PC-3 (cell line): ENCODE results near the gene EXOG. TPM values are rescaled to one million over a fixed set of nuclear protein-coding genes. Genes with fewer than 3 reads are reported as not detected.

Experiments used
- ATAC-seq: fragments of 200-7000 bp; cut with Tn5 transposase; 2 replicates; pipeline ENCODE4 v1.9.1; 2020; ENCODE audit warnings: mild to moderate bottlenecking, moderate library complexity
- BruUV-seq: library from RNA; stranded (reverse); fragments of 400-500 nt; replicated peaks from 2 replicates; lab custom pipeline; 2021; lab: Mats Ljungman, UMichigan
- CTCF ChIA-PET: fragments of 300-600 bp; sonication (Branson Sonifier 250); formaldehyde crosslinking; loops from one replicate; lab custom pipeline; 2022; ENCODE audit warnings: antibody characterized with exemption; lab: Charles Lee
- POLR2A ChIA-PET: fragments of 300-600 bp; sonication (Branson Sonifier 250); formaldehyde crosslinking; loops from one replicate; lab custom pipeline; 2022; ENCODE audit warnings: antibody characterized with exemption; ENCODE audit not compliant: unreplicated experiment; lab: Charles Lee
- DNase-seq: peaks from one replicate; pipeline ENCODE4 v3.0.0-alpha.2; 2015
- H2AFZ ChIP-seq: fragments of 300-600 bp; sonication (generic); 2 replicates; pipeline ENCODE4 v1.6.0; 2016; ENCODE audit warnings: antibody characterized with exemption, low read length
- H3F3A ChIP-seq: fragments of 300-600 bp; sonication (generic); one replicate; pipeline ENCODE4 v1.6.0; 2017; ENCODE audit warnings: antibody characterized with exemption, low read length, control low read depth, mild to moderate bottlenecking; ENCODE audit not compliant: unreplicated experiment
- H3K27ac ChIP-seq: fragments of 300-600 bp; sonication (generic); 2 replicates; pipeline ENCODE4 v1.5.1; 2016; ENCODE audit warnings: mild to moderate bottlenecking, low read length
- H3K27me3 ChIP-seq: fragments of 300-600 bp; sonication (generic); 2 replicates; pipeline ENCODE4 v1.6.1; 2016; ENCODE audit warnings: low read length, mixed read lengths
- H3K36me3 ChIP-seq: fragments of 300-600 bp; sonication (generic); 2 replicates; pipeline ENCODE4 v1.6.1; 2016; ENCODE audit warnings: low read depth, mixed run types, low read length, mixed read lengths
- H3K4me1 ChIP-seq: fragments of 300-600 bp; sonication (generic); 2 replicates; pipeline ENCODE4 v1.5.1; 2016; ENCODE audit warnings: low read length; ENCODE audit not compliant: insufficient read depth
- H3K4me2 ChIP-seq: fragments of 300-600 bp; sonication (generic); 2 replicates; pipeline ENCODE4 v1.6.0; 2016; ENCODE audit warnings: low read length
- H3K4me3 ChIP-seq: fragments of 300-600 bp; sonication (generic); 2 replicates; pipeline ENCODE4 v1.5.1; 2016; ENCODE audit warnings: mild to moderate bottlenecking, low read length, mixed read lengths
- H3K79me2 ChIP-seq: fragments of 300-600 bp; sonication (generic); 2 replicates; pipeline ENCODE4 v1.6.1; 2017; ENCODE audit warnings: low read length, mixed read lengths
- H3K9ac ChIP-seq: fragments of 300-600 bp; sonication (generic); 2 replicates; pipeline ENCODE4 v1.6.0; 2016; ENCODE audit warnings: mild to moderate bottlenecking, low read length
- H3K9me2 ChIP-seq: fragments of 300-600 bp; sonication (generic); replicated peaks from 2 replicates; pipeline ENCODE4 v1.6.1; 2016; ENCODE audit warnings: mixed run types, low read length, mixed read lengths
- H3K9me3 ChIP-seq: fragments of 300-600 bp; sonication (generic); 2 replicates; pipeline ENCODE4 v1.6.1; 2016; ENCODE audit warnings: low read length, mixed read lengths
- H4K20me1 ChIP-seq: fragments of 300-600 bp; sonication (generic); 2 replicates; pipeline ENCODE4 v1.6.1; 2016; ENCODE audit warnings: low read length, mixed read lengths
- EZH2 ChIP-seq: fragments of 300-600 bp; sonication (generic); IDR thresholded peaks from one replicate; pipeline ENCODE4 v1.6.1; 2017; ENCODE audit warnings: antibody characterized with exemption, mild to moderate bottlenecking, low read length; ENCODE audit not compliant: unreplicated experiment
- EZH2phosphoT487 ChIP-seq: fragments of 300-600 bp; sonication (generic); IDR thresholded peaks from 2 replicates; pipeline ENCODE4 v1.6.1; 2018; ENCODE audit warnings: mild to moderate bottlenecking, antibody characterized with exemption, low read length, borderline replicate concordance
- intact Hi-C: fragments of 100-400 bp; cut with micrococcal nuclease; formaldehyde crosslinking; loops from 2 replicates; pipeline ENCODE4 v1.9.0; 2023
- total RNA-seq: library from RNA; depleted of rRNA; stranded (reverse); fragments of >200 nt; gene quantifications from 2 replicates; pipeline ENCODE4 v1.2.3, GENCODE V29; 2014
- TF ChIP-seq, protein P1 (sequence below): fragments of 300-600 bp; sonication (generic); conservative IDR thresholded peaks from 2 replicates; pipeline ENCODE4 v1.5.1; 2017; ENCODE audit warnings: antibody characterized with exemption, low read depth, mild to moderate bottlenecking, low read length

Gene EXOG
- total RNA-seq, 1 experiment from 2014 or later = 10.0 TPM

DNA sequence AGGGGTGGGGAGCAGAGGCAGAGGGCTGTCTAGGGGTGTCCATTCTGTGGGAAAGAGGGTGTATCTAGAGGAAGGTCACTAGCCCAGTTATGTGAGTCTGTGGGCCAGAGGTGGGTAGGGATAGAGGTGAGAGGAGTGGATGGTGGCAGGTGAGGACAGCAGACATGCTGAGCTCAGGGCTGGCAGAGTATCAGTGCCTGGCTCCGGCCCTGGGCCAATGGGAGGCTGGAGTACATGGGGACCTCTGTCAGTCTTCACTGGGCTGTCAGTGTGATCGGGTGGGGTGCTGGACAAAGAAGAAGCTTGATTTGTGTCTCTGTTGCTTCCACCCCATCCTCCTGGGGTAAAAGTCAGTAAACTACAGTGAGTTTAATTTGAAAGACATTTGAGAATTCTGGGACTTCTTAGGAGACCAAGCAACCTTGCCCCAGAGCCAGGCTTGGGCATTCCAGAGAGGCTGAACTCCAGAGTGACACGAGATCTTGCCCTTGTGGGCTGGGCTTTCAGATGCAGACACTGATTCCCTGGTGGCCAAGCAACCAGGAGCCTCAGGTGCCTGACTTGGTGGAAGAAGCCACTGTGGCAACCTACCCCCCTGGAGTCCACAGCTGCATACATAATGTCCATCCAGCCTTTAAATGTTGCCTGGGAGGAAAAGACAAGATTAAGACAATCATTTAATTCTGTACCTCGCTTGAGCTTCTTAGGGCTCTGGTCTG lies 60.7 kb downstream of the EXOG start:
- no peak overlapping the region for H3K4me3 ChIP-seq
- no peak for TF ChIP-seq EZH2
- TF ChIP-seq EZH2phosphoT487 = no peak
- TF ChIP-seq, protein P1, sequence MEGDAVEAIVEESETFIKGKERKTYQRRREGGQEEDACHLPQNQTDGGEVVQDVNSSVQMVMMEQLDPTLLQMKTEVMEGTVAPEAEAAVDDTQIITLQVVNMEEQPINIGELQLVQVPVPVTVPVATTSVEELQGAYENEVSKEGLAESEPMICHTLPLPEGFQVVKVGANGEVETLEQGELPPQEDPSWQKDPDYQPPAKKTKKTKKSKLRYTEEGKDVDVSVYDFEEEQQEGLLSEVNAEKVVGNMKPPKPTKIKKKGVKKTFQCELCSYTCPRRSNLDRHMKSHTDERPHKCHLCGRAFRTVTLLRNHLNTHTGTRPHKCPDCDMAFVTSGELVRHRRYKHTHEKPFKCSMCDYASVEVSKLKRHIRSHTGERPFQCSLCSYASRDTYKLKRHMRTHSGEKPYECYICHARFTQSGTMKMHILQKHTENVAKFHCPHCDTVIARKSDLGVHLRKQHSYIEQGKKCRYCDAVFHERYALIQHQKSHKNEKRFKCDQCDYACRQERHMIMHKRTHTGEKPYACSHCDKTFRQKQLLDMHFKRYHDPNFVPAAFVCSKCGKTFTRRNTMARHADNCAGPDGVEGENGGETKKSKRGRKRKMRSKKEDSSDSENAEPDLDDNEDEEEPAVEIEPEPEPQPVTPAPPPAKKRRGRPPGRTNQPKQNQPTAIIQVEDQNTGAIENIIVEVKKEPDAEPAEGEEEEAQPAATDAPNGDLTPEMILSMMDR = no peak
- no peaks in the 10 kb centered on the region for H3K36me3 ChIP-seq
- H4K20me1 ChIP-seq = no peaks in the 10 kb centered on the region
- H3F3A ChIP-seq = no peaks in the 10 kb centered on the region
- ChIA-PET POLR2A (no interaction called here), CTCF (no interaction called here)
- H2AFZ ChIP-seq = no peak overlapping the region
- ATAC-seq = no peak
- DNase-seq = no peak
- no peaks in the 10 kb centered on the region for H3K79me2 ChIP-seq
- H3K9me2 ChIP-seq = no peaks in the 10 kb centered on the region
- H3K4me2 ChIP-seq = no peak overlapping the region
- no peak overlapping the region for H3K9ac ChIP-seq
- no peaks in the 10 kb centered on the region for H3K9me3 ChIP-seq
- H3K27me3 ChIP-seq = peaks cover 49% of the 10 kb centered on the region
- H3K4me1 ChIP-seq = no peaks in the 10 kb centered on the region
- no peak overlapping the region for H3K27ac ChIP-seq
- intact Hi-C loops = no loop called here
- no TSS peak for BruUV-seq

DNA sequence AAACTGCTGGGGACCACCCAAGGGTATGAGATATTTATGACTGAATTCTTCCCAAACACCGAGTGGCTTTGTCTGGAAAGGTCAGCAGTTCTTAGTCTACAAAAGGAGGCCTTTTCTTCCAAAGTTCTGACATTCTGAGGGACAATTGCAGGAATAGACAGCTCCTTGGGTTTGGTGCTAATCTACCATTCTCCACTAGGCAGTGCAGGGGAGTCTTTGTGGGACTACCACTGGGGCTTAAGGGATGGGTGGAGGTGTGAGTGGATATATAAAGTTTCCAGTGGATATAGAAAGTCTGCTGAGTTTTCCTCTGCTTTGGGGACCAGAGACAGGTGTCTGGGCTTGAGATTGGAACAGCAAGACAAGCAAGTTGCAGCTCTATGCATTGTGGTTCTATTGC lies 62.7 kb downstream of the EXOG start:
- intact Hi-C loops = no loop called here
- Histone ChIP-seq H3K9ac (no peak overlapping the region), H3K36me3 (no peaks in the 10 kb centered on the region), H3K4me2 (no peak overlapping the region), H3K4me3 (no peak overlapping the region), H3K27ac (no peak overlapping the region), H3K9me2 (no peaks in the 10 kb centered on the region), H3F3A (no peaks in the 10 kb centered on the region), H3K9me3 (no peaks in the 10 kb centered on the region), H2AFZ (no peak overlapping the region), H3K27me3 (peaks cover 36% of the 10 kb centered on the region), H3K4me1 (no peaks in the 10 kb centered on the region), H4K20me1 (no peaks in the 10 kb centered on the region), H3K79me2 (no peaks in the 10 kb centered on the region)
- DNase-seq (no peak), ATAC-seq (no peak; the same call in 1 of the 2 replicates)
- BruUV-seq = no TSS peak
- ChIA-PET POLR2A (no interaction called here), CTCF (no interaction called here)
- TF ChIP-seq, protein P1 = no peak
- no peak for TF ChIP-seq EZH2
- no peak for TF ChIP-seq EZH2phosphoT487

DNA sequence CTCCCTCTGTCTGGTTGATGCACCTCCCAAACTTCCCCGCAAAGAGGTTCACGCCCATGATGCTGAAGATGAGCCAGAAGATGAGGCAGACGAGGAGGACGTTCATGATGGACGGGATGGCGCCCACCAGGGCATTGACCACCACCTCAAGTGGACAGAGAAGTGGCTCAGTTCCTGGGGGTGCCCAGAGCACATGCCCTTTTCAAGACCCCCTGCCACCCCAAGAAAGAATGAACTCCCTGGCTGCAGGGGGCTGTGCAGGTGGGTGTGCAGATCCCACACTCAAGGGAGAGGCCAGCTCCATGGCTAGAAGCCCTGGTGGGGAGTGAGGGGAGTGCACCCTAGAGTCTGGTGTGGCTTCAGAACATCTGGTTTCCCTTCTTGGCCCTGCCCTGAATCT lies 64.1 kb downstream of the EXOG start:
- Histone ChIP-seq H3K36me3 (no peaks in the 10 kb centered on the region), H4K20me1 (no peaks in the 10 kb centered on the region), H3K79me2 (no peaks in the 10 kb centered on the region), H3K9ac (no peak overlapping the region), H3K27me3 (peaks cover 34% of the 10 kb centered on the region), H3K4me2 (no peak overlapping the region), H2AFZ (no peak overlapping the region), H3F3A (no peaks in the 10 kb centered on the region), H3K4me3 (no peak overlapping the region), H3K27ac (no peak overlapping the region), H3K4me1 (no peaks in the 10 kb centered on the region), H3K9me2 (no peaks in the 10 kb centered on the region), H3K9me3 (no peaks in the 10 kb centered on the region)
- intact Hi-C loops = no loop called here
- TF ChIP-seq EZH2phosphoT487 (no peak), EZH2 (no peak)
- TF ChIP-seq, protein P1 = 0 out of 2 replicates have a peak, but pooled peaks have one; percentile 19
- BruUV-seq = no TSS peak
- DNase-seq = no peak
- ATAC-seq = no peak
- ChIA-PET CTCF (no interaction called here), POLR2A (no interaction called here)
